ENCODE data around the gene GPSM3.
"Not testable (repeated sequence)": the region's sequence is repeated elsewhere in the genome, so short reads cannot be mapped to it uniquely, and the experiment has no call there.

The GPSM3 gene

GRCh38 chr6:32189742-32190053 is 2.7 kb downstream of the GPSM3 start:
- peaks cover 71% of the 10 kb centered on the region for H3K79me2 ChIP-seq (ENCODE audit: insufficient read depth, low read length)
- no peak for ATAC-seq (ENCODE audit: insufficient read depth, low read depth)

GRCh38 chr6:32189069-32189741 is 3.2 kb downstream of the GPSM3 start:
- peak overlapping the region; percentile 79 for H3K27ac ChIP-seq (ENCODE audit: low read length)

More at GRCh38 chr6:32189742-32190053, 2.7 kb downstream of the GPSM3 start:
- peaks cover 73% of the 10 kb centered on the region for H3K4me1 ChIP-seq (ENCODE audit: insufficient read depth, low read length)
- H3K9ac ChIP-seq (ENCODE audit: low read depth, low read length): peak overlapping the region; percentile 78
- peak overlapping the region; percentile 70 to 86; a peak in 3 of 4 replicates for H3K4me3 ChIP-seq (ENCODE audit: low read depth in 1 of 2, low read length in 2 of 2)
- no peaks in the 10 kb centered on the region for H3K9me3 ChIP-seq (ENCODE audit: insufficient read depth, low read length, severe bottlenecking)
- H3K36me3 ChIP-seq (ENCODE audit: insufficient read depth, low read length): peaks cover 40% of the 10 kb centered on the region
- DNase-seq: no peak
- H3K27ac ChIP-seq (ENCODE audit: low read length): peak overlapping the region; percentile 79
- no peaks in the 10 kb centered on the region for H3K27me3 ChIP-seq (ENCODE audit: insufficient read depth, low read length, poor library complexity)
- peak overlapping the region; percentile 93 for H3K4me2 ChIP-seq (ENCODE audit: insufficient read depth, low read length)
- no peaks in the 10 kb centered on the region for H4K20me1 ChIP-seq (ENCODE audit: insufficient read depth, low read length)
- TF ChIP-seq EZH2 (IDR thresholded peaks at IDR 0.05; ENCODE audit: borderline replicate concordance, low read depth, low read length, severe bottlenecking) (no peak), CTCF (IDR thresholded peaks at IDR 0.05; ENCODE audit: borderline replicate concordance, extremely low read depth, low read length, poor library complexity, severe bottlenecking) (no peak)
- peak overlapping the region; percentile 6; the same call in 1 of the 2 replicates for H2AFZ ChIP-seq (ENCODE audit: low read depth, low read length)

GRCh38 chr6:32188381-32189068 is 3.9 kb downstream of the GPSM3 start:
- peaks cover 61% of the 10 kb centered on the region for H3K79me2 ChIP-seq (ENCODE audit: insufficient read depth, low read length)
- peak overlapping the region; percentile 93 for H3K4me2 ChIP-seq (ENCODE audit: insufficient read depth, low read length)
- peaks cover 64% of the 10 kb centered on the region for H3K4me1 ChIP-seq (ENCODE audit: insufficient read depth, low read length)
- H4K20me1 ChIP-seq (ENCODE audit: insufficient read depth, low read length): no peaks in the 10 kb centered on the region
- no peaks in the 10 kb centered on the region for H3K27me3 ChIP-seq (ENCODE audit: insufficient read depth, low read length, poor library complexity)
- peak overlapping the region; percentile 70 to 86; a peak in 3 of 4 replicates for H3K4me3 ChIP-seq (ENCODE audit: low read depth in 1 of 2, low read length in 2 of 2)
- H3K9me3 ChIP-seq (ENCODE audit: insufficient read depth, low read length, severe bottlenecking): no peaks in the 10 kb centered on the region
- ATAC-seq (ENCODE audit: insufficient read depth, low read depth) (no peak), DNase-seq (no peak)
- H3K9ac ChIP-seq (ENCODE audit: low read depth, low read length): peak overlapping the region; percentile 78
- H2AFZ ChIP-seq (ENCODE audit: low read depth, low read length): no peak overlapping the region
- H3K36me3 ChIP-seq (ENCODE audit: insufficient read depth, low read length): peaks cover 49% of the 10 kb centered on the region
- no peak for TF ChIP-seq EZH2 (IDR thresholded peaks at IDR 0.05; ENCODE audit: borderline replicate concordance, low read depth, low read length, severe bottlenecking)
- no peak for TF ChIP-seq CTCF (IDR thresholded peaks at IDR 0.05; ENCODE audit: borderline replicate concordance, extremely low read depth, low read length, poor library complexity, severe bottlenecking)
- peak overlapping the region; percentile 79 for H3K27ac ChIP-seq (ENCODE audit: low read length)

More at GRCh38 chr6:32189069-32189741, 3.2 kb downstream of the GPSM3 start:
- Histone ChIP-seq H4K20me1 (ENCODE audit: insufficient read depth, low read length) (no peaks in the 10 kb centered on the region), H3K4me1 (ENCODE audit: insufficient read depth, low read length) (peaks cover 70% of the 10 kb centered on the region), H3K36me3 (ENCODE audit: insufficient read depth, low read length) (peaks cover 42% of the 10 kb centered on the region), H3K27me3 (ENCODE audit: insufficient read depth, low read length, poor library complexity) (no peaks in the 10 kb centered on the region), H3K4me3 (ENCODE audit: low read depth in 1 of 2, low read length in 2 of 2) (peak overlapping the region; percentile 70 to 86; a peak in 3 of 4 replicates), H3K9ac (ENCODE audit: low read depth, low read length) (peak overlapping the region; percentile 78), H3K4me2 (ENCODE audit: insufficient read depth, low read length) (peak overlapping the region; percentile 93), H3K79me2 (ENCODE audit: insufficient read depth, low read length) (peaks cover 67% of the 10 kb centered on the region), H2AFZ (ENCODE audit: low read depth, low read length) (peak overlapping the region; percentile 6; the same call in 1 of the 2 replicates), H3K9me3 (ENCODE audit: insufficient read depth, low read length, severe bottlenecking) (no peaks in the 10 kb centered on the region)
- ATAC-seq (ENCODE audit: insufficient read depth, low read depth) (no peak), DNase-seq (no peak)
- TF ChIP-seq CTCF (IDR thresholded peaks at IDR 0.05; ENCODE audit: borderline replicate concordance, extremely low read depth, low read length, poor library complexity, severe bottlenecking): no peak
- no peak for TF ChIP-seq EZH2 (IDR thresholded peaks at IDR 0.05; ENCODE audit: borderline replicate concordance, low read depth, low read length, severe bottlenecking)

GRCh38 chr6:32187725-32188380 is 4.6 kb downstream of the GPSM3 start:
- Histone ChIP-seq H3K36me3 (ENCODE audit: insufficient read depth, low read length) (peaks cover 56% of the 10 kb centered on the region), H3K79me2 (ENCODE audit: insufficient read depth, low read length) (peaks cover 56% of the 10 kb centered on the region), H3K27ac (ENCODE audit: low read length) (0 out of 2 replicates have a peak overlapping the region, but pooled peaks have one; percentile 4), H3K4me2 (ENCODE audit: insufficient read depth, low read length) (peak overlapping the region; percentile 93), H3K4me1 (ENCODE audit: insufficient read depth, low read length) (peaks cover 57% of the 10 kb centered on the region), H3K9ac (ENCODE audit: low read depth, low read length) (peak overlapping the region; percentile 78; the same call in 1 of the 2 replicates)
- not testable (repeated sequence) for H2AFZ ChIP-seq (ENCODE audit: low read depth, low read length); H3K27me3 ChIP-seq (ENCODE audit: insufficient read depth, low read length, poor library complexity); H3K4me3 ChIP-seq (ENCODE audit: low read depth in 1 of 2, low read length in 2 of 2); ATAC-seq (ENCODE audit: insufficient read depth, low read depth); H3K9me3 ChIP-seq (ENCODE audit: insufficient read depth, low read length, severe bottlenecking); H4K20me1 ChIP-seq (ENCODE audit: insufficient read depth, low read length); DNase-seq

All from DND-41 (cell line).